H9 (cell line): ENCODE data around the gene USP46. TPM values are rescaled to one million over a fixed set of nuclear protein-coding genes. Genes with fewer than 3 reads are reported as not detected.

Experiments
- DNase-seq: peaks from one replicate; pipeline ENCODE4 v3.0.0-alpha.2; 2017
- H2AFZ ChIP-seq: one replicate; pipeline ENCODE4 v1.6.1; 2013; ENCODE audit warnings: mild to moderate bottlenecking, low read length, control low read depth, moderate library complexity
- H2AK5ac ChIP-seq: 2 replicates; pipeline ENCODE4 v1.6.1; 2013; ENCODE audit warnings: low read length, control low read depth, mixed read lengths; ENCODE audit not compliant: insufficient read length
- H2BK120ac ChIP-seq: one replicate; pipeline ENCODE4 v1.6.1; 2013; ENCODE audit warnings: low read depth, mild to moderate bottlenecking, low read length, control low read depth, inconsistent platforms; ENCODE audit not compliant: poor library complexity, severe bottlenecking
- H2BK12ac ChIP-seq: 2 replicates; pipeline ENCODE4 v1.6.1; 2013; ENCODE audit warnings: low read length, control low read depth, mixed read lengths, low read depth; ENCODE audit not compliant: insufficient read length
- H2BK15ac ChIP-seq: 2 replicates; pipeline ENCODE4 v1.6.1; 2013; ENCODE audit warnings: low read depth, low read length, control low read depth
- H2BK20ac ChIP-seq: one replicate; pipeline ENCODE4 v1.6.1; 2013; ENCODE audit warnings: low read depth, mild to moderate bottlenecking, low read length, control low read depth, inconsistent platforms; ENCODE audit not compliant: poor library complexity, severe bottlenecking
- H2BK5ac ChIP-seq: 2 replicates; pipeline ENCODE4 v1.6.1; 2013; ENCODE audit warnings: low read length, control low read depth, mixed read lengths; ENCODE audit not compliant: insufficient read length
- H3K14ac ChIP-seq: 2 replicates; pipeline ENCODE4 v1.6.1; 2013; ENCODE audit warnings: low read length, control low read depth; ENCODE audit not compliant: insufficient read depth
- H3K18ac ChIP-seq: 2 replicates; pipeline ENCODE4 v1.6.1; 2013; ENCODE audit warnings: low read depth, mild to moderate bottlenecking, mixed read lengths, low read length, control low read depth; ENCODE audit not compliant: insufficient read length
- H3K23ac ChIP-seq: 2 replicates; pipeline ENCODE4 v1.6.1; 2013; ENCODE audit warnings: low read length, control low read depth, mixed read lengths, low read depth; ENCODE audit not compliant: insufficient read length
- H3K23me2 ChIP-seq: 2 replicates; pipeline ENCODE4 v1.6.1; 2013; ENCODE audit warnings: low read depth, mild to moderate bottlenecking, mixed read lengths, low read length, control low read depth; ENCODE audit not compliant: insufficient read length, poor library complexity, severe bottlenecking
- H3K27ac ChIP-seq: 2 replicates; pipeline ENCODE4 v1.5.1; 2013; ENCODE audit warnings: low read length, control low read depth, mixed read lengths, low read depth; ENCODE audit not compliant: insufficient read length
- H3K27me3 ChIP-seq: 2 replicates; pipeline ENCODE4 v1.6.1; 2013; ENCODE audit warnings: low read length, control low read depth, inconsistent platforms; ENCODE audit not compliant: insufficient read depth
- H3K4ac ChIP-seq: 2 replicates; pipeline ENCODE4 v1.6.1; 2013; ENCODE audit warnings: low read depth, mild to moderate bottlenecking, control low read depth, inconsistent platforms, low read length, moderate library complexity
- H3K4me1 ChIP-seq: 2 replicates; pipeline ENCODE4 v1.6.1; 2013; ENCODE audit warnings: low read length, control low read depth, inconsistent platforms; ENCODE audit not compliant: insufficient read depth
- H3K4me2 ChIP-seq: 2 replicates; pipeline ENCODE4 v1.6.1; 2013; ENCODE audit warnings: low read length, control low read depth, mixed read lengths; ENCODE audit not compliant: insufficient read length, insufficient read depth
- H3K56ac ChIP-seq: 2 replicates; pipeline ENCODE4 v1.6.1; 2013; ENCODE audit warnings: low read depth, mild to moderate bottlenecking, mixed read lengths, low read length, control low read depth; ENCODE audit not compliant: insufficient read length
- H3K79me1 ChIP-seq: 2 replicates; pipeline ENCODE4 v1.6.1; 2013; ENCODE audit warnings: low read depth, mild to moderate bottlenecking, moderate library complexity, low read length, control low read depth, inconsistent platforms; ENCODE audit not compliant: insufficient read depth, poor library complexity, severe bottlenecking
- H3K79me2 ChIP-seq: 2 replicates; pipeline ENCODE4 v1.6.1; 2013; ENCODE audit warnings: low read length, control low read depth, inconsistent platforms; ENCODE audit not compliant: insufficient read depth
- H3K9ac ChIP-seq: 2 replicates; pipeline ENCODE4 v1.6.1; 2013; ENCODE audit warnings: low read length, control low read depth, mixed read lengths; ENCODE audit not compliant: insufficient read length; ENCODE audit errors: extremely low read depth
- H3K9me3 ChIP-seq: one replicate; pipeline ENCODE4 v1.6.1; 2013; ENCODE audit warnings: low read depth, low read length, inconsistent platforms; ENCODE audit not compliant: control insufficient read depth
- H3T11ph ChIP-seq: one replicate; pipeline ENCODE4 v1.6.1; 2013; ENCODE audit warnings: mild to moderate bottlenecking, low read length, control low read depth, inconsistent platforms
- H4K20me1 ChIP-seq: one replicate; pipeline ENCODE4 v1.6.1; 2013; ENCODE audit not compliant: control insufficient read depth, insufficient read length, insufficient read depth
- H4K5ac ChIP-seq: 2 replicates; pipeline ENCODE4 v1.6.1; 2013; ENCODE audit warnings: low read depth, mild to moderate bottlenecking, mixed read lengths, low read length, control low read depth; ENCODE audit not compliant: insufficient read length
- H4K8ac ChIP-seq: replicated peaks from 2 replicates; pipeline ENCODE4 v1.6.1; 2013; ENCODE audit warnings: low read length, control low read depth, mixed read lengths, low read depth; ENCODE audit not compliant: insufficient read length
- H4K91ac ChIP-seq: 2 replicates; pipeline ENCODE4 v1.6.1; 2013; ENCODE audit warnings: low read depth, mild to moderate bottlenecking, moderate library complexity, mixed read lengths, low read length, control low read depth; ENCODE audit not compliant: insufficient read length
- H3K27ac Mint-ChIP-seq, 3 experiments: 2 replicates in 2 of 3; 3 replicates in 1 of 3; pipeline ENCODE4 v1.8.0; 2020 to 2021; ENCODE audit warnings: mixed read lengths in 3 of 3, mild to moderate bottlenecking in 1 of 3, moderate library complexity in 1 of 3
- H3K27me3 Mint-ChIP-seq: 2 replicates; pipeline ENCODE4 v1.8.0; 2021; ENCODE audit warnings: low read depth, mild to moderate bottlenecking, moderate library complexity, mixed read lengths
- H3K36me3 Mint-ChIP-seq, 3 experiments: 2 replicates in 2 of 3; 3 replicates in 1 of 3; pipeline ENCODE4 v1.8.0; 2020 to 2021; ENCODE audit warnings: low read depth in 3 of 3, mixed read lengths in 3 of 3; ENCODE audit not compliant: insufficient read depth in 1 of 3
- H3K4me1 Mint-ChIP-seq, 2 experiments: 2 replicates each; pipeline ENCODE4 v1.8.0; 2020; ENCODE audit warnings: mixed read lengths in 2 of 2
- H3K4me3 Mint-ChIP-seq, 2 experiments: 2 replicates in 1 of 2; 3 replicates in 1 of 2; pipeline ENCODE4 v1.8.0; 2020 to 2021; ENCODE audit warnings: mild to moderate bottlenecking in 2 of 2, mixed read lengths in 2 of 2, moderate library complexity in 1 of 2
- H3K9me3 Mint-ChIP-seq, 2 experiments: 2 replicates in 1 of 2; 3 replicates in 1 of 2; pipeline ENCODE4 v1.8.0; 2020; ENCODE audit warnings: mild to moderate bottlenecking in 2 of 2, mixed read lengths in 2 of 2, moderate library complexity in 1 of 2
- WGBS: extraction: QIAGEN DNeasy Blood & Tissue Kit; methylation state at CpG from one replicate; pipeline ENCODE4 v1.1.7; 2013; ENCODE audit warnings: missing lambda C conversion rate, low lambda C conversion rate, mixed read lengths; ENCODE audit not compliant: insufficient read length; ENCODE audit errors: extremely low coverage; 5-methylcytosine and 5-hydroxymethylcytosine counted together
- total RNA-seq: library from RNA; stranded (reverse); gene quantifications from 2 replicates; pipeline ENCODE4 v1.2.1, GENCODE V29; 2021
- TF ChIP-seq, protein P1 (sequence below): fragments of 200-600 bp; sonication (generic); conservative IDR thresholded peaks from 3 replicates; pipeline ENCODE4 v1.8.0; 2021; ENCODE audit warnings: antibody characterized with exemption, mild to moderate bottlenecking

USP46 gene
- total RNA-seq, 1 experiment from 2014 or later, result 59.8 TPM

- H3K27ac Mint-ChIP-seq, result no peak overlapping the region
- H3K36me3 Mint-ChIP-seq, result no peaks in the 10 kb centered on the region
- H4K91ac ChIP-seq, result no peak overlapping the region
- no peak overlapping the region for H2AFZ ChIP-seq
- no peaks in the 10 kb centered on the region for H3K27me3 ChIP-seq
- no peak overlapping the region for H3K4me3 Mint-ChIP-seq
- H3K56ac ChIP-seq, result no peak overlapping the region
- no peak overlapping the region for H3K9ac ChIP-seq
- H3K18ac ChIP-seq, result no peak overlapping the region
- no peak overlapping the region for H3K4me2 ChIP-seq
- TF ChIP-seq, protein P1, sequence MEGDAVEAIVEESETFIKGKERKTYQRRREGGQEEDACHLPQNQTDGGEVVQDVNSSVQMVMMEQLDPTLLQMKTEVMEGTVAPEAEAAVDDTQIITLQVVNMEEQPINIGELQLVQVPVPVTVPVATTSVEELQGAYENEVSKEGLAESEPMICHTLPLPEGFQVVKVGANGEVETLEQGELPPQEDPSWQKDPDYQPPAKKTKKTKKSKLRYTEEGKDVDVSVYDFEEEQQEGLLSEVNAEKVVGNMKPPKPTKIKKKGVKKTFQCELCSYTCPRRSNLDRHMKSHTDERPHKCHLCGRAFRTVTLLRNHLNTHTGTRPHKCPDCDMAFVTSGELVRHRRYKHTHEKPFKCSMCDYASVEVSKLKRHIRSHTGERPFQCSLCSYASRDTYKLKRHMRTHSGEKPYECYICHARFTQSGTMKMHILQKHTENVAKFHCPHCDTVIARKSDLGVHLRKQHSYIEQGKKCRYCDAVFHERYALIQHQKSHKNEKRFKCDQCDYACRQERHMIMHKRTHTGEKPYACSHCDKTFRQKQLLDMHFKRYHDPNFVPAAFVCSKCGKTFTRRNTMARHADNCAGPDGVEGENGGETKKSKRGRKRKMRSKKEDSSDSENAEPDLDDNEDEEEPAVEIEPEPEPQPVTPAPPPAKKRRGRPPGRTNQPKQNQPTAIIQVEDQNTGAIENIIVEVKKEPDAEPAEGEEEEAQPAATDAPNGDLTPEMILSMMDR, result no peak
- peaks cover 5 to 8% of the 10 kb centered on the region in 2 experiments for H3K4me1 Mint-ChIP-seq
- H2BK20ac ChIP-seq, result no peak overlapping the region
- H2BK15ac ChIP-seq, result no peak overlapping the region
- no peak overlapping the region for H2BK5ac ChIP-seq
- H2BK12ac ChIP-seq, result no peak overlapping the region
- no peaks in the 10 kb centered on the region for H3K9me3 ChIP-seq
- no peak for DNase-seq
- H4K20me1 ChIP-seq, result no peaks in the 10 kb centered on the region
- no peak overlapping the region for H4K8ac ChIP-seq
- H3K23me2 ChIP-seq, result no peaks in the 10 kb centered on the region
- no peak overlapping the region for H3T11ph ChIP-seq
- no peak overlapping the region for H2AK5ac ChIP-seq
- no peak overlapping the region for H2BK120ac ChIP-seq
- H3K79me2 ChIP-seq, result no peaks in the 10 kb centered on the region
- H3K9me3 Mint-ChIP-seq, result no peaks in the 10 kb centered on the region
- H3K14ac ChIP-seq, result no peak overlapping the region
- no peak overlapping the region for H4K5ac ChIP-seq
- H3K4ac ChIP-seq, result no peak overlapping the region
- no peaks in the 10 kb centered on the region for H3K27me3 Mint-ChIP-seq
- no CpG with 5 or more reads among the region's 3 CpGs for WGBS
- no peak overlapping the region for H3K27ac ChIP-seq
- no peaks in the 10 kb centered on the region for H3K79me1 ChIP-seq
- no peaks in the 10 kb centered on the region for H3K4me1 ChIP-seq
- no peak overlapping the region for H3K23ac ChIP-seq
These were observed 42.1 kb upstream of the USP46 start for GRCh38 chr4:52701207-52701606.
